RCC 7860 (cell line): ENCODE data around the gene ABHD6.
A peak's percentile ranks its signal among the peaks of the same experiment; 100 is the strongest.
"Not testable (repeated sequence)": the region's sequence is repeated elsewhere in the genome, so short reads cannot be mapped to it uniquely, and the experiment has no call there.

Source experiments
- DNase-seq: peaks from one replicate; pipeline ENCODE4 v3.0.0-alpha.2; 2015; ENCODE audit warnings: low spot score
- FAIRE-seq: peaks from 2 replicates; lab custom pipeline; 2012; peaks lifted over from hg19 to GRCh38; lab: Jason Lieb, UNC

The ABHD6 gene

GRCh38 chr3:58241306-58242044 lies 3.9 kb downstream of the ABHD6 start:
- FAIRE-seq = no peak
- DNase-seq = no peak

- DNase-seq = no peak
- no peak for FAIRE-seq
Observed at GRCh38 chr3:58242340-58242739, 4.7 kb downstream of the ABHD6 start.

DNA sequence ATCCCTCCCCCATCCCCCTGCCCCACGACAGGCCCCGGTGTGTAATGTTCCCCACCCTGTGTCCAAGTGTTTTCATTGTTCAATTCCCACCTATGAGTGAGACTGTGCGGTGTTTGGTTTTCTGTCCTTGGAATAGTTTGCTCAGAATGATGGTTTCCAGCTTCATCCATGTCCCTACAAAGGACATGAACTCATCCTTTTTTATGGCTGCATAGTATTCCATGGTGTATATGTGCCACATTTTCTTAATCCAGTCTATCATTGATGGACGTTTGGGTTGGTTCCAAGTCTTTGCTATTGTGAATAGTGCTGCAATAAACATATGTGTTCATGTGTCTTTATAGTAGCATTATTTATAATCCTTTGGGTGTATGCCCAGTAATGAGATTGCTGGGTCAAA lies 5.3 kb downstream of the ABHD6 start:
- DNase-seq, FAIRE-seq: not testable (repeated sequence)

DNA sequence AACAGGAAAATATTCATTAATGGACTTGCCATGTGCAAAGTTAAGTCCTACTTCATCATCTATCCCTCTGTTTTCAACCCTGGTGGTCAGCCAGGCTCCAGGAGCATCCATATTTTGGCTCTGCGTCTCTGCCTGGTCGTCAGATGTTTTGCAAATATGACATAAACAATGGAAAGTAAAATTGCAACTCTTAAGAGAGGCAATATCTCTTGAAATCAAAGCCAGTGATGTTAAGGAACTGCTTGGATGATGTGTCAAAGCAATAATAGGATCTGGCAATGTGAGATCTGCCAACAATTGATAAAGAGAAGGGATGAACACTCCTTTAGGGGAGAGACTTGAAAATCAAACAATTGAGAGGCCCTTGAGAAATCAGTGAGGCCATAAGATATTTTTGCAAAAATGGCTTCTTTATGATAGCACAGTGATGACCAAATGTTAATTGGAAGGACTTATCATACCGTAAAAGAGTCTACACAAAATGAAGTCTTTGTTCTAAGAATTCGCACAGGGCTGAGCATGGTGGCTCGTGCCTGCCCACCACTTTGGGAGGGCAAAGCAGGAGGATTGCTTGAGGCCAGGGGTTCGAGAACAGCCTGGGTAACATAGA lies 6.5 kb downstream of the ABHD6 start:
- FAIRE-seq (no peak), DNase-seq (no peak)

DNA sequence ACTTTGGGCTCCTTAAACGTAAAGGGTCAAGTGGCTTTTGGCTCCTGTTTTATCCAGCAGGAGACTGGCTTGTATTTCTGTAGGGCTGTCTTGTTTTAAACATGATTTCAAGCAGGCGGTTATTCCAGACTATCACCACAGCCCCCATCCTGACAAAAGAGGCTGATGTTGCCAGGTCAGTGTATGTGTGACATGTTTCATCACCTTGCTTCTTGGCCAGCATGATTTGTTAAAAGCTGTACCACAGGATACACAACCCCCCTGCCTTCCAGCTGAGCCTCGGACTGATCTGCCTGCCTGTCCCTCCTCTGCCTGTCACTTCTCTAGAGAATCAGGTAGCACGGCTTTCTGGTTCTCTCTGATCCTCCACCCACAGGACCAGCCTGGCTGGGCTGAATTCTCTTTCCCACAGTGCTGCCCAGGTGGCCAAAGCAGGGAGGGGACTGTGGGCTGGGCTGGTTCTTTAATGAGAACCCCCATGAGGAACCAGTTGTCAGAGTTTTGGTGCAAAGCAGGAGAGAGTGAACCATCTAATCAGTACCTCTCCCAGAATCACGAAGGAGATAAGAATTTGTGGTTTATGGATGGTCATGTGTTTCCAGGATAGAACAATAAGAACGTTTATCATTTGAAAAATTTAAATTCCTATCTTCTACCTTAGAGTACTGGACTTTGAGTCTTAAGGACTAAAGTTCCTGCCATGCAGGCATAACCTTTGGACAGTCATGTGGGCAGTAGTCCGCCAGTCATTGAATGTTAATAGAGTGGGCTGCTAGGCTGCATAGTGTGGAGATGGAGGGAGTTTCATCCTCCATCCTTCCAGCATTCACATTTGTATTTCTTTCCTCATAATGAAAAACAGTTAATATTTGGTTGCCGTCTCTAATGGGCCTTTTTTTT lies 8.8 kb downstream of the ABHD6 start:
- DNase-seq = no peak
- FAIRE-seq = no peak

DNA sequence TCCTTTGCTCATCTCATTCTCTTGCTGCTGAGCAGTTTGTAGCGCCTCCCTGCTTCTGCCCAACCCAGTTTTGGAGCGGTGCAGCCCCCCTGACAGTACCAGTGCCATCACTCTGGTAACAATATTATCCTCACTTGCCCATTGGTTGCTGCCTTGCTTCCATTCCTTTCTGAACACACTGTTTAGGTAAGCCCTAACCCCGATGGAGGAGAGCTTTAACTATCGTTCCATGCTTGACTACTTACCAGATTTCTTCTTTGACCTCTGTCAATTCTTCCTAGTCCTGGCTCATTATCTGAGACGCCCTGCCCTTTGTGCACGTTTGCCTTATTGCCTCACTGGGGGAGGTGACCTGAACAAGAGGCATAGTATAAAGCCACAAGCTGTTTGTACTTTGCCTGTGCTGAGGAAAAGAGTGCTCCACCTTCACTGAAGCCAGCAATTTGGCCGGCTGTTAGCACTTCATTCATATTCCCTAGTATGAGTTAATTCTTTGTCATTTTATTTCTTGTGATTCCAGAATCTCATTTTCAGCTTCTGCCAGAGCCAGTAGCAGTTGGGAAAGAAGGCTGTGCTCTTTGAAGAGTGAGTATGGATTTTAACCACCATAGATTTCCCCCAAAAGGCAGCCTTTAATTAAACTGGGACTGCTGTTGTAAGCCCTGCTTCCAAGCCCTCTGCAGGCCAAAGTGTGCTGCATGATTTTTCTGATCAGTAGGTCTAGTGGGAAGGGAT lies 11.9 kb downstream of the ABHD6 start:
- peak; percentile 5 for DNase-seq
- FAIRE-seq = peak; percentile 46

DNA sequence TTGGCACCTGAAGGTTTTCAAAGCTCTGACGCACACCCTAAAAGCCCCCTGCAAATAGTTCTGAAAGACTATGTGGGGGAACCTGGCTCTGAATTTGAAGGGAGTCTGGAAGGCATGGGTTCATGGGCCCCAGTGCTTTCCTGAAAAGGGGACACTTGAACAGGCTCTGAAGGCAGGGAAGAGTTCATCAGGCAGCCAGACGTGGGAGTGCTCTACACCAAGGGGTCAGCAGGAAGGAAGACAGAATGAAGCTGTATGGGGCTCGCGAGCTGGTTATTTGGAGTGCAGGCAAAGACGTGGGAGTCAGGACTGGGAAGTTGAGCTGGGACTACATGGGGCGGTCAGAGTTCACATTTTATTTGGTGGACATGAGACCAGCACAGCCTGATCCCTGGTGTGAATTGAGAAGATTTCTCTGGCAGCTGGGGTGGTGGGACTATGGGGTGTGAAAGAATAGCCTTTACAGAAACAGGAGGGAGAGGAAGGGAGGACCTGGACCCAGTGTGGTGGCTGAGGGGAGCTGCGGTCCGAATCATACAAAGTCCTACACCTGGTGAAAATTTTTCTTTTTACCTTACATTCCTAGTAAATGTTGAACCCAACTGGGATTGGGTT lies 12.6 kb downstream of the ABHD6 start:
- DNase-seq = no peak

DNA sequence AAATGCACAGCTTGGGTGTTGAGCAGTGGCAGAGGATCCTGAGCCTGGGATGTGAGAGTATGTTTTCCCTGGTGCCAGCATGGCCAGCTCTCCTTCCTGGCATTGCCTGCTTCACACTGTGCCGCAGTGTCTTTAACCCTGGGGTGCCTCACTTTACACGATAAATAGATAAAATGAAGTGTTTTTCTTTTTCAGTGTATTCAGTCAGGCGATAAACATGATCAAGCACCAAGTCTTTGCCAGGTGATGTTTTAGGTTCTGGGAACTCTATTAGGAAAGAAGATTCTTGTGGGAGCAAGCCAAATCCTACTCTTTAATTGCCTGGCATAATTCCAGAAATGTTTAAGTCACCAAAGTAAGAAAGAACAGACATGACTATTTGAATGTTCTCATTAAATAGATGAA lies 14.0 kb downstream of the ABHD6 start:
- DNase-seq (no peak), FAIRE-seq (no peak)

More for the DNA sequence above, 12.6 kb downstream of the ABHD6 start:
- no peak for FAIRE-seq

- DNase-seq (no peak), FAIRE-seq (no peak)
Observed at GRCh38 chr3:58254144-58254543, 16.6 kb downstream of the ABHD6 start.

GRCh38 chr3:58256061-58256460 lies 18.5 kb downstream of the ABHD6 start:
- DNase-seq (no peak), FAIRE-seq (no peak)

DNA sequence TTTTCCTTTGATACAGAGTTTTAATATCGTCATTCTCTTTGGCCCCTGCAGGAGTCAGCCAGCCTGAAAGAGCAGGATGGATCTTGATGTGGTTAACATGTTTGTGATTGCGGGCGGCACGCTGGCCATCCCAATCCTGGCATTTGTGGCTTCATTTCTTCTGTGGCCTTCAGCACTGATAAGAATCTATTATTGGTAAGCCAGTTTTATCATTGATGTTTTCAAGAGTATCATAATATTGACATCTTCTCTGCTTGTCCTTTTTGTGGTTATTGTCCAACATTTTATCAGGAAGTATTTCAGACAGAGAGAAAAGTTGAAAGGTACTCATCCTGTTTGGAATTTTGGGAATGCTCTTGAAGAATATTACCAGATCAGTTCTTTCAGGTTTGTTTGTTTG lies 18.9 kb downstream of the ABHD6 start:
- DNase-seq (no peak), FAIRE-seq (no peak)

GRCh38 chr3:58258392-58259055 lies 20.9 kb downstream of the ABHD6 start:
- no peak for DNase-seq

DNA sequence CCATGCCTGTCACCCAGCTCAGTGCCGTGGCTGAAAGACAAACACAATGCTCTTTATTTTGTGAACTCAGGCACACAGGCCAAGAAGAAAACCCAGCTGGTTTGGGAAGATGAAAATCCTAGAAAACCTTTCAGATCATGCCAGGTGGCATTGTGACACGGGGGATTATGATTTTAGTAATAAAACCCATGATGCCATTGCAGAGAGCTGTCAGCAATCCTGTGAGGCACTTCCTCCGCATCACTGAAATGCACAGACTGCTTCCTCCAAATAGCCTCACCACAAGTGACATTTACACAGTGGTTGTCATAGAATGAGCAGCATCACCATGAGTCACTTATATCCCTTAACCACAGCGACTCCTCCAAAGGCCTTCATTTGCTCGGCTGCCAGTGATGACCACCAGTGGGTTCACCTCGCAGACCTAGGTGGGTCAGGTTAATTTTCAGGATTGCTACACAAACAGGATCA lies 22.7 kb downstream of the ABHD6 start:
- peak; percentile 91 for FAIRE-seq
- peak; percentile 91 for DNase-seq

More at GRCh38 chr3:58258392-58259055, 20.9 kb downstream of the ABHD6 start:
- FAIRE-seq = no peak

DNA sequence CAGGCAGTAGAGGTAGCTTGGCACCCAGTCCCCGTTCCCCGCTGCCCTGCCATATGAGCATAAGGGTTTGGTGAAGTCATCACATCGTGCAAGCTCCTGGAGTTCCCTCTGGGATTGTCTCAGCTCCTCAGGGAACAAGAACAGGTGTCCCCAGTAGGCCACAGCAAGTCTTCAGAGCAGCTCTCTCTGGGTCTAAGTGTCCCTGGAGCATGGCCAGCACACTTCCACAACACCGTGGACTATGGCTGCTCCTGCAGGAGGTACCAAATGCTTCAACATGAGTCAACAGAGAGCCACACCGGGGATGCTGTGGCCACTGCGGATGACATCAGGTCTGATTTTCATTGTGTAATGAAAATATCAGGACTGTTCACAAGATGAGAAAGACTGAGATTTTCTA lies 23.1 kb downstream of the ABHD6 start:
- FAIRE-seq (peak; percentile 75), DNase-seq (peak; percentile 70)

DNA sequence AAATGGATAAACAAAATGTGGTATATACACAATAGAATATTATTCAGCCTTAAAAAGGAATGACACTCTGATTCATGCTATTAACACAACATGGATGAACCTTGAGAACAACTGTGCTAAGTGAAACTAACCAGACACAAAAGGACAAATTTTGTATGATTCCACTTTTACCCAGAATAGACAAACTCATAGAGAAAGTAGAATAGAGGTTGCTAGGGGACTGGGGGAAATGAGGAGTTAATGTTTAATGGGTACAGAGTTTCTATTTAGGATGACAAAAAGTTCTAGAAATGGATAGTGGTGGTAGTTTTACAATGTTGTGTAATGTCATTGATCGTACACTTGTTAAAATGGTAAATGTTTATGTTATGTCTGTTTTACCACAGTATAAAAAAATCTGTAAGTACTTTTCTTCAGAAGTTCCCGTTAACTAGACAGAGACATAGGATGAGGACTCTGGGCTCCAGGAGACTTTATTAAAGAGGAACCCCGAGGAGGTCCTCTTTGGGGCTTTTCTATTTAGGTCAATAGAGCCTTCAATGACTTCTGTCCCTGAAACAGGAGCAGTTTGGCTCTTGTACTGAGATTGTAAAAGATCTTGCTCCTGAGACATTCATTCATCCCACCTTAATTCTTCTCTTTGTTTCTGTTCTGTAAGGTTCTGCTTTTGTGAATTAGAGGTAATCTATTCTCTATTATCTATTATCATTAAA lies 24.5 kb downstream of the ABHD6 start:
- no peak for DNase-seq
- FAIRE-seq = no peak

DNA sequence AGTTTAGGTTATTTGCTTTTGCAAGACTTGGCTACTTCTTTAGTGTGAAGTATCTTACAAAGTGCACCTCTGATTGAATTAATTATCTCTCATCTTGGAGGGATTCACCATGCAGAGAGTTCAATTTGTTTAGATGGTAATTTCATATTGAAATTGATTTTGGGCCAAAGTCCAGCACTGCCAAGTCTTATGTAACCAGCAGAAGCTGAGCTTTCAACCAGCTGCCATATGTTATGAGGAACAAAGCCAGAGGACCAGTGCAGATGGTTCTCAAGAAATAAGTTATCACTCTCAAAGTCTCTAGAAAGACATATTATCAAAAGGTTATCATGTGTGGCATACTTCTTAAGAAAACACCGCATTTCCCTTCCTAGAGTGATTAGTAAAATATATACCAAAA lies 29.0 kb downstream of the ABHD6 start:
- FAIRE-seq (no peak), DNase-seq (no peak)

DNA sequence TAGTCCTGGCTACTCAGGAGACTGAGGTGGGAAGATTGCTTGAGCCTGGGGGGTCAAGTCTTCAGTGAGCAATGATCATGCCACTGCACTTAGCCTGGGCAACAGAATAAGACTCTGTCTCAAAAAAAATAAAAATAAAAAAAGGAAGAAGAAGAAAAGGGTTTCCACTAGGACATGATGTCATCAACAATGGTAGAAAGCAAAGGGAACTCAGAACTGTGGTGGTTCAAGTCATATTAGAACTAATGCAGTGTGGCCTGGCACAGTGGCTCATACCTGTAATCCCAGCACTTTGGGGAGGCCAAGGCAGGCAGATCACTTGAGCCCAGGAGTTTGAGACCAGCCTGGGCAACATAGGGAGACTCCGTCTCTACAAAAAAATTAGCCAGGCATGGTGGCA lies 30.0 kb downstream of the ABHD6 start:
- not testable (repeated sequence) for DNase-seq, FAIRE-seq

DNA sequence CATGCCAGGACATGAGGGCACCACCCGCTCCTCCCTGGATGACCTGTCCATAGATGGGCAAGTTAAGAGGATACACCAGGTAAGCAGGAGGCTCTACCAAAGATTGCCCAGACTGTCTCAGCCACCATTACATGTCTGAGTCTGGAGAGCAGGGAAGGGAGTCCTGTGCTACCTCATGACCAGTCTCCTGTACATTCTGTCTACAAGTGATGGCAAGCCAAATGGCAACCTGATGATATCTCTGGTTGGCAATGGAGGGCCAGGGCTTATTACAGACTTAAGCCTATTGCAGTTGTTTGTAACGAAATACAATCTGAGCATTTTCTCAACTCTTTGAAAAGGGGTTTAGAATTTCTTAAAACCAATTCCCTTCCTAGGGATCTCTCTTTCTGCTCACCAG lies 31.8 kb downstream of the ABHD6 start:
- FAIRE-seq (no peak), DNase-seq (no peak)

DNA sequence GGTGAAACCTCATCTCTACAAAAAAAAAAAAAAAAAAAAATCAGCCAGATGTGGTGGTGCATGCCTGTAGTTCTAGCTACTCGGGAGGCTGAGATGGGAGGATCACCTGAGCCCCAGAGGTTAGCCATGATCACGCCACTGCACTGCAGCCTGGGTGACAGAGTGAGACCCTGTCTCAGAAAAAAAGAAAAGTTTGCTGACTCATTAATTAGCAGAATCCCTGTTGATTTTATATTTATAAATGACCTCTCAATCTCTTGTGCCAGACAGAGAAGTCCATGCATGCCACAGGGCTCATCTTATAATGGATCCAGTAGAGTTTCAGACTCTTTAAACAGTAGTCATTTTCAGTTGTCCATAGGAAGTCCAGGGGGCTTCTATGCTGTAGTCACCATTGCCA lies 32.9 kb downstream of the ABHD6 start:
- no peak for DNase-seq
- no peak for FAIRE-seq
